Activated T-helper 17 cell treated with anti-CD3 and anti-CD28 coated beads, Interleukin-2, amount 50 U/mL, for 72 hours (primary cell): ENCODE results near the gene RIPK3. TPM values are rescaled to one million over a fixed set of nuclear protein-coding genes. Genes with fewer than 3 reads are reported as not detected.
A peak's percentile ranks its signal among the peaks of the same experiment; 100 is the strongest.
"Not testable (repeated sequence)": the region's sequence is repeated elsewhere in the genome, so short reads cannot be mapped to it uniquely, and the experiment has no call there.

Experiments used
- ATAC-seq: fragments of 150-1000 bp; cut with Tn5 transposase; replicated peaks from 2 replicates; pipeline ENCODE4 v1.10.0; 2021; ENCODE audit warnings: mild to moderate bottlenecking, moderate library complexity
- H3K27ac Mint-ChIP-seq: one replicate; pipeline ENCODE4 v1.8.0; 2022; ENCODE audit warnings: mixed read lengths
- H3K27me3 Mint-ChIP-seq: one replicate; pipeline ENCODE4 v1.8.0; 2022; ENCODE audit warnings: mixed read lengths
- H3K36me3 Mint-ChIP-seq: one replicate; pipeline ENCODE4 v1.8.0; 2022; ENCODE audit warnings: low read depth, mild to moderate bottlenecking, mixed read lengths
- H3K4me1 Mint-ChIP-seq: one replicate; pipeline ENCODE4 v1.8.0; 2022; ENCODE audit warnings: mixed read lengths
- H3K4me3 Mint-ChIP-seq: one replicate; pipeline ENCODE4 v1.8.0; 2022; ENCODE audit warnings: mild to moderate bottlenecking, mixed read lengths
- H3K9me3 Mint-ChIP-seq: one replicate; pipeline ENCODE4 v1.8.0; 2022; ENCODE audit warnings: mixed read lengths
- total RNA-seq, 2 donors: library from RNA; stranded (reverse); gene quantifications; one replicate each; pipeline ENCODE4 v1.2.3, GENCODE V29; 2022

The RIPK3 gene
- total RNA-seq, 2 donors from 2014 or later = 12.9 to 17.4 TPM

DNA sequence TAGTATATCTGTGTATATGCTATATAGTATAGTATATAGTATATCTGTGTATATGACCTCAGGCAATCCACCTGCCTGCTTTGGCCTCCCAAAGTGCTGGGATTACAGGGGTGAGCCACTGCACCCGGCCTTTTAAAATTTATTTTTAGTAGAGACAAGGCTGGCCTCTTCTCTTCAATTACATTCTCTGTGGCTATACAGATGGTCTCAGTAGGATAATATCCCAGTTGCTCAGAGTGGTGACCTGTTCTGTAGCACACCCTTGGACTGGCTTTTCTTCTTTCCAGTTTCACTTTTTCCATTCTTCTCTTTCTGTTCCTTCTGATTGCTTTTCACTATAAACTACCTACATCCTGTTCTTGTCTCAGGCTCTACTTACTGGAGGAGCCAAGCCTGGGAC lies 25.1 kb upstream of the RIPK3 start:
- peaks cover 45% of the 10 kb centered on the region for H3K27me3 Mint-ChIP-seq

DNA sequence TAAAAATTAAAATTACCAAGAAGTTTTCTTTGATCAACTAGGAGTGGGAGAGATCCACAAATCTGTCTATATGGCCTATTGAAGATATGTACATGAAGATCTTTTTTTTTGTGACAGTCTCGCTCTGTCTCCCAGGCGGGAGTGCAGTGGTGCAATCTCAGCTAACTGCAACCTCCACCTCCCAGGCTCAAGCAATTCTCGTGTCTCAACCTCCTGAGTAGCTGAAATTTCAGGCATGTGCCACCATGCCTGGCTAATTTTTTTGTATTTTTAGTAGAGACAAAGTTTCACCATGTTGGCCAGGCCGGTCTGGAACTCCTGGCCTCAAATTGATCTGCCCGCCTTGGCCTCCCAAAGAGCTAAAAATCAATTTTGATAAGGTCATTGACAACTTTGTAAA lies 23.6 kb upstream of the RIPK3 start:
- H3K4me1 Mint-ChIP-seq = peaks cover 6% of the 10 kb centered on the region
- no peaks in the 10 kb centered on the region for H3K36me3 Mint-ChIP-seq
- H3K27me3 Mint-ChIP-seq = peaks cover 40% of the 10 kb centered on the region

More for the DNA sequence above, 25.1 kb upstream of the RIPK3 start:
- Mint-ChIP-seq H3K4me3 (no peak overlapping the region), H3K4me1 (peaks cover 6% of the 10 kb centered on the region), H3K36me3 (no peaks in the 10 kb centered on the region), H3K27ac (no peak overlapping the region), H3K9me3 (no peaks in the 10 kb centered on the region)
- no peak for ATAC-seq

DNA sequence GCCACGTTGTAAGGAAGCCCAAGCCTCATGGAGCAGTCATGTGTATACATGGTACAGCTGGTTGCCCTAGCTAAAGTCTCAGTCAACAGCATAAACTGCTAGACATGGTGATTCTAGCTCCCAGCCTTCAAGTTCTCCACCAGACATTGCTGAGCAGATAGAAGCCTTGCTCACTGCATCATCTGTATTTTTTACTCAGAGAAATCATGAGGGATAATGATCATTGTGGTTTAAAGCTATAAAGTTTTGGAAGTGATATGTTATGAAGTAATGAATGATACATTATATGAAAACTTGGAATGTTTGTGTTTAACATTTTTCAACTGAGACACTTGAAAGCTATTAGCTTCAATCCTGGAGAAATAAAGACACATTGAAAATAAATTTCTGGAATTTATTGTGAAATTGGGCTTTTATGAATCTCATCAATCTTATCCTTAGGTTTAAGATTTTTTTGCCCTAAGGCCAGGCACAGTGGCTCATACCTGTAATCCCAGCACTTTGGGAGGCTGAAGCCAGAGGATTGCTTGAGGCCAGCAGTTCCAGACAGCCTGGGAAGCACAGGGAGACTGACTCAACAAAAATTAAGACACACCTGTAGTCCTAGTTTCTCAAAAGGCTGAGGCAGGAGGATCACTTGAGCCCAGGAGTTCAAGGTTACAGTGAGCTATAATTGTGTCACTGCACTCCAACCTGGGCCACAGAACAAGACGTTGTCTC lies 22.6 kb upstream of the RIPK3 start:
- Mint-ChIP-seq H3K36me3 (no peaks in the 10 kb centered on the region), H3K9me3 (no peaks in the 10 kb centered on the region), H3K4me3 (no peak overlapping the region), H3K27ac (no peak overlapping the region), H3K27me3 (peaks cover 36% of the 10 kb centered on the region), H3K4me1 (peaks cover 6% of the 10 kb centered on the region)
- no peak for ATAC-seq

More for the DNA sequence above, 23.6 kb upstream of the RIPK3 start:
- Mint-ChIP-seq H3K9me3 (no peaks in the 10 kb centered on the region), H3K27ac (no peak overlapping the region), H3K4me3 (no peak overlapping the region)
- no peak for ATAC-seq

- Mint-ChIP-seq H3K4me1 (peaks cover 6% of the 10 kb centered on the region), H3K27me3 (peaks cover 32% of the 10 kb centered on the region), H3K36me3 (no peaks in the 10 kb centered on the region), H3K4me3 (no peak overlapping the region), H3K27ac (no peak overlapping the region), H3K9me3 (no peaks in the 10 kb centered on the region)
- ATAC-seq = no peak
Observed at GRCh38 chr14:24361326-24361725, 21.5 kb upstream of the RIPK3 start.

GRCh38 chr14:24360281-24360680 lies 20.5 kb upstream of the RIPK3 start:
- H3K4me1 Mint-ChIP-seq = no peaks in the 10 kb centered on the region

DNA sequence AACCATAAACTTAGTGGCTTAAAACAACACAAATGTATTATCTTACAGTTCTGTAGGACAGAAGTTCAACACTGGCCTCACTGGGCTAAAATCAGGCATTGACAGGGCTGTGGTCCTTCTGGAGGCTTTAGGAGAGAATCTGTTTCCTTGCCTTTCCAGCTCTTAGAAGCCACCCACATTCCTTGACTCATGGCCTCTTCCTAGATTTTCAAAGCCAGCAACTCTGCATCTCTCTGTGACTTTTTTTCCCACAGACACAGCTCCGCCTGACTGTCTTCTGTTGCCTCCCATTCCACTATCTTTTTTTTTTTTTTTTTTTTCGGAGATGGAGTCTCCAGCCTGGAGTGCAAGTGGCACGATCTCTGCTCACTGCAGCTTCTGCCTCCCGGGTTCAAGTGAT lies 16.4 kb upstream of the RIPK3 start:
- Mint-ChIP-seq H3K27me3 (peaks cover 13% of the 10 kb centered on the region), H3K36me3 (no peaks in the 10 kb centered on the region), H3K4me3 (no peak overlapping the region), H3K9me3 (no peaks in the 10 kb centered on the region), H3K27ac (no peak overlapping the region), H3K4me1 (no peaks in the 10 kb centered on the region)
- no peak for ATAC-seq

More at GRCh38 chr14:24360281-24360680, 20.5 kb upstream of the RIPK3 start:
- Mint-ChIP-seq H3K36me3 (no peaks in the 10 kb centered on the region), H3K27ac (no peak overlapping the region), H3K27me3 (peaks cover 23% of the 10 kb centered on the region), H3K9me3 (no peaks in the 10 kb centered on the region), H3K4me3 (no peak overlapping the region)
- ATAC-seq = no peak

DNA sequence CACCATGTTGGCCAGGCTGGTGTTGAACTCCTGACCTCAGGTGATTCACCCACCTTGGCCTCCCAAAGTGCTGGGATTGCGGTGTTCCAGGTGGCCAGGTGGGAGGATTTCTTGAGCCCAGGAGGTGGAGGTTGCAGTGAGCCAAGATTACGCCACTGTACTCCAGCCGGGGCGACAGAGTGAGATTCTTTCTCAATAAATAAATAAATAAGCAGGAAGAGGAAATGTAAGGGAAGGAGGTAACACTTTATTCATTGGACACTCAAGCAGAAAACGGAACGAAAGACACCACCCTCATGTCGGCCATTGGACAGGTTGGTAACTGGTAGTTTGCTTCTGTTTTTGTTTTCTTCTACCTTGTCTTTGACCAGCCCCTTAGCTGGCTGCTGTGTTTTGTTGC lies 15.2 kb upstream of the RIPK3 start:
- no peak for ATAC-seq
- H3K27me3 Mint-ChIP-seq = peaks cover 14% of the 10 kb centered on the region
- H3K4me1 Mint-ChIP-seq = no peaks in the 10 kb centered on the region
- H3K36me3 Mint-ChIP-seq = no peaks in the 10 kb centered on the region
- H3K9me3 Mint-ChIP-seq = no peaks in the 10 kb centered on the region
- no peak overlapping the region for H3K4me3 Mint-ChIP-seq
- H3K27ac Mint-ChIP-seq = no peak overlapping the region

DNA sequence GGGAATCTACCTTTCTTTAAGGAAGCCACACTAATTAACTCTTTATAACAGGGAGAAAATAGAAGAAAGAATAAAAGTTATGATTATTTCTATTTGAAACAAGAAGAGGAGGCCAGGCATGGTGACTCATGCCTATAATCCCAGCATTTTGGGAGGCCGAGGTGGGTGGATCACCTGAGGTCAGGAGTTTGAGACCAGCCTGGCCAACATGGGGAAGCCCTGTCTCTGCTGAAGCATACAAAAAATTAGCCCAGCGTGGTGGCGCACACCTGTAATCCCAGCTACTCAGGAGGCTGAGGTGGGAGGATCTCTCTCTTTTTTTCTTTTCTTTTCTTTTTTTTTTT lies 14.7 kb upstream of the RIPK3 start:
- H3K27me3 Mint-ChIP-seq = peaks cover 19% of the 10 kb centered on the region
- H3K27ac Mint-ChIP-seq, H3K9me3 Mint-ChIP-seq, H3K4me1 Mint-ChIP-seq, ATAC-seq, H3K4me3 Mint-ChIP-seq, H3K36me3 Mint-ChIP-seq: not testable (repeated sequence)

DNA sequence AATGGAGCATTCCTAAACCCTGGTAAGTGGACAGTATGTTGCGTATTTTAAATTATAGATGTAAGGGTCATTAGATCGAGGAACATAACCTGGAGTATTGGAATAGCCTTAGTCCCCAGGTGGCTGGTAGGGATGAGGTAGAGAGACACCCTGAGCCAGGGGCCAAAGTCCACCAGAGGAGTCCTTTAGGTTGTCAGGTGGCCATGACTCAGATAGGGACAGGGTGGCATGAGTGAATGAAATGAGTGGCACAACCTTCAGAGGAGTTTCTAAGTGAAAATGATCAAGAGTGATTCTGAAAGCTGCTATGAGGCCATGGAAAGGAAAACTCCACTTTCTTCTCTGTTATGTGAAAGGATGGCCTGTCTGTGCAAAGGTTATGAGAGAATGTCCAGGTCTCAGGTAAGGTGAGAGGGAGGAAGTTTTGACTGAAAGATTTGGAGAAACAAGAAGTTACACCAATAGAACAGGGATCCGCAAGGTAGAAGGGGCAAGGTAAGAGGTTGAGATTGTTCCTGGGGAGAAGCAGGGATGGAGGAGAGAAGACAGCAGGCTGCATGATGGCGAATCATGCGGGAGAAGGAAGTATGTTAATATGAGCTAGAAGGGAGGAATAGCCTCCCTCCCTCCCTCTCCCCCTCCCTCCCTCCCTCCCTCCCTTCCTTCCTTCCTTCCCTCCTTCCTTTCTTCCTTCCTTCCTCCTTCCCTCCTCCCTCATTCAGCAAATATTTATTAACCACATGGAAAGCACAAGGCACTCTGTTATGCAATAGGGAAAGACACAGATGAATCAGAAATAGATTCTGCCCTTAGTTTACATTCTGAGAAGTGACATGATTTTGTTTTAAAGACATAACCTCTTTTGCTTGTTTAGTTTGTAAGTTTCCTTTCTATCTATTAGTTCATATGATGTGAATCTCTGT lies 14.0 kb upstream of the RIPK3 start:
- Mint-ChIP-seq H3K4me3 (no peak overlapping the region), H3K9me3 (no peaks in the 10 kb centered on the region), H3K27ac (no peak overlapping the region), H3K27me3 (peaks cover 21% of the 10 kb centered on the region), H3K4me1 (no peaks in the 10 kb centered on the region), H3K36me3 (no peaks in the 10 kb centered on the region)
- ATAC-seq = peak; percentile 34

DNA sequence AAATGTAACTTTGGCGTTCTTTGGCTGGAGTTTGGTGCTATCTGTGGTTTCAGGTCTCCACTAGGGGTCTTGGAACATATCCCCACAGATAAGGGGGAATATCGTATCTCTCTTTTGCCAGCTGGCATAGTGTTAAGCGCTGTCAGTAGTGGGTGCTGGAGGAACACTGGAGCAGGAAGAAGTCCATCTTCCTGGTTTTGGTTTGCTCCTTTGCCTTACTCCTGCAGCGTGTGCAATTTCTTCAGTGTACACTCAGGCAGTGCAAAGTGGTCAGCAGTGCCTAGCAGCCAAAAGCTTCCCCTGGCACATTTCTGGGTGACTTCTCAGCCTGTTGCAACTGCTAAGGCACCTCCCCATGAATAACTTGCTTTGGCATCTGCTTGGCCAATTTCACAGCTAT lies 11.7 kb upstream of the RIPK3 start:
- H3K27ac Mint-ChIP-seq = no peak overlapping the region
- ATAC-seq = no peak
- no peaks in the 10 kb centered on the region for H3K9me3 Mint-ChIP-seq
- H3K4me1 Mint-ChIP-seq = no peaks in the 10 kb centered on the region
- H3K36me3 Mint-ChIP-seq = no peaks in the 10 kb centered on the region
- H3K4me3 Mint-ChIP-seq = no peak overlapping the region
- H3K27me3 Mint-ChIP-seq = peaks cover 17% of the 10 kb centered on the region

GRCh38 chr14:24349742-24350141 lies 10.0 kb upstream of the RIPK3 start:
- H3K4me1 Mint-ChIP-seq = no peaks in the 10 kb centered on the region
- no peaks in the 10 kb centered on the region for H3K36me3 Mint-ChIP-seq
- H3K27me3 Mint-ChIP-seq = peaks cover 25% of the 10 kb centered on the region
- H3K9me3 Mint-ChIP-seq = no peaks in the 10 kb centered on the region
- no peak overlapping the region for H3K4me3 Mint-ChIP-seq
- no peak overlapping the region for H3K27ac Mint-ChIP-seq
- no peak for ATAC-seq

DNA sequence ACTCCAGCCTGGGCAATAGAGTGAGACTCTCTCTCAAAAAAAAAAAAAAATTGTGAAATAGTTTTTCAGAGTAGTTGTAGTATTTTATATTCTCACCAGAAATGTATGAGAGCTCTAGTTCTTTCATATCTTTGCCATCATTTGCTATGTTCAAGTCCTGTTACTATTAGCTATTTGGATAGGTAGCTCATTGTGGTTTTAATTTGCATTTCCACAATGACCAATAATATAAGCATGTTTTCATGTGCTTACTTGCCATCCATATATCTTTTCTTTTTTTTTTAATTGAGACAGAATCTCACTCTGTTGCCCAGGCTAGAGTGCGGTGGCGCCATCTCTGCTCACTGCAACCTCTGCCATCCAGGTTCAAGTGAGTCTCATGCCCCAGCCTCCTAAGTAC lies 8.4 kb upstream of the RIPK3 start:
- no peaks in the 10 kb centered on the region for H3K4me1 Mint-ChIP-seq
- H3K4me3 Mint-ChIP-seq = no peak overlapping the region
- H3K36me3 Mint-ChIP-seq = no peaks in the 10 kb centered on the region
- H3K27ac Mint-ChIP-seq = no peak overlapping the region
- ATAC-seq = no peak
- H3K9me3 Mint-ChIP-seq = no peaks in the 10 kb centered on the region
- peaks cover 29% of the 10 kb centered on the region for H3K27me3 Mint-ChIP-seq

GRCh38 chr14:24347134-24347533 lies 7.3 kb upstream of the RIPK3 start:
- ATAC-seq = no peak
- peaks cover 26% of the 10 kb centered on the region for H3K27me3 Mint-ChIP-seq
- H3K9me3 Mint-ChIP-seq = no peaks in the 10 kb centered on the region

GRCh38 chr14:24343795-24344660 lies 4.2 kb upstream of the RIPK3 start:
- Mint-ChIP-seq H3K36me3 (no peaks in the 10 kb centered on the region), H3K4me1 (peaks cover 4% of the 10 kb centered on the region), H3K27ac (no peak overlapping the region), H3K27me3 (peaks cover 12% of the 10 kb centered on the region), H3K9me3 (no peaks in the 10 kb centered on the region), H3K4me3 (no peak overlapping the region)
- no peak for ATAC-seq

More at GRCh38 chr14:24347134-24347533, 7.3 kb upstream of the RIPK3 start:
- H3K4me3 Mint-ChIP-seq = no peak overlapping the region
- no peaks in the 10 kb centered on the region for H3K4me1 Mint-ChIP-seq
- H3K36me3 Mint-ChIP-seq = no peaks in the 10 kb centered on the region
- H3K27ac Mint-ChIP-seq = no peak overlapping the region
